Activated T-cell treated with anti-CD3 and anti-CD28 coated beads, Interleukin-2, amount 50 U/mL, for 48 hours (primary cell): ENCODE data around the gene CD22.

Experiments used
- DNase-seq, 2 experiments: peaks; one replicate each; pipeline ENCODE4 v3.0.0-alpha.2; 2020

The CD22 gene

GRCh38 chr19:35296644-35297514, 32.1 kb upstream of the CD22 start:
- no peak for DNase-seq

GRCh38 chr19:35297515-35297848, 31.5 kb upstream of the CD22 start:
- no peak for DNase-seq

GRCh38 chr19:35297922-35298321, 31.1 kb upstream of the CD22 start:
- no peak for DNase-seq

GRCh38 chr19:35298561-35298972, 30.4 kb upstream of the CD22 start:
- DNase-seq, result no peak

GRCh38 chr19:35299523-35300338, 29.3 kb upstream of the CD22 start:
- DNase-seq, result no peak

GRCh38 chr19:35300339-35300649, 28.7 kb upstream of the CD22 start:
- no peak for DNase-seq

- no peak for DNase-seq
These were observed 27.0 kb upstream of the CD22 start for GRCh38 chr19:35301961-35302360.

GRCh38 chr19:35302446-35302845, 26.5 kb upstream of the CD22 start:
- DNase-seq, result no peak

GRCh38 chr19:35303357-35303915, 25.6 kb upstream of the CD22 start:
- DNase-seq, result no peak

GRCh38 chr19:35304036-35304435, 25.0 kb upstream of the CD22 start:
- DNase-seq, result no peak

- DNase-seq, result no peak
These were observed 23.8 kb upstream of the CD22 start for GRCh38 chr19:35305181-35305580.

GRCh38 chr19:35306473-35307246, 22.3 kb upstream of the CD22 start:
- peak in 1 of 2 experiments; percentile 40 for DNase-seq

GRCh38 chr19:35307931-35308330, 21.1 kb upstream of the CD22 start:
- no peak for DNase-seq

- DNase-seq, result no peak
These were observed 20.1 kb upstream of the CD22 start for GRCh38 chr19:35308910-35309309.

- no peak for DNase-seq
These were observed 19.3 kb upstream of the CD22 start for GRCh38 chr19:35309481-35310279.

- no peak for DNase-seq
These were observed 18.7 kb upstream of the CD22 start for GRCh38 chr19:35310331-35310730.

GRCh38 chr19:35310811-35311465, 18.0 kb upstream of the CD22 start:
- DNase-seq, result no peak

- no peak for DNase-seq
These were observed 16.9 kb upstream of the CD22 start for GRCh38 chr19:35311901-35312665.

GRCh38 chr19:35313587-35313986, 15.4 kb upstream of the CD22 start:
- no peak for DNase-seq

GRCh38 chr19:35314031-35314430, 15.0 kb upstream of the CD22 start:
- no peak for DNase-seq

GRCh38 chr19:35314858-35315470, 14.0 kb upstream of the CD22 start:
- DNase-seq, result no peak
